Measurements from ENCODE around the gene H19. TPM values are rescaled to one million over a fixed set of nuclear protein-coding genes. Genes with fewer than 3 reads are reported as not detected.

The H19 gene
- total and polyA plus RNA-seq, 2 of the 8 experiments (the other 6 are each of a cell fraction or from before 2014, with no cell fraction given), result 5.2 to 10.0 TPM

GRCh38 chr11:2035382-2035781 lies 37.7 kb upstream of the H19 start (continued):
- TF ChIP-seq ATF2 (IDR thresholded peaks at IDR 0.05; ENCODE audit: low read length) (no peak), SP4 (IDR thresholded peaks at IDR 0.05; ENCODE audit: low read length) (no peak), GTF2F1 (IDR thresholded peaks at IDR 0.05; ENCODE audit: borderline replicate concordance, low read depth, low read length) (no peak)
